Left colon (tissue), 2 donors: ENCODE measurements around the gene KIN. TPM values are rescaled to one million over a fixed set of nuclear protein-coding genes. Genes with fewer than 3 reads are reported as not detected.
"Not testable (repeated sequence)": the region's sequence is repeated elsewhere in the genome, so short reads cannot be mapped to it uniquely, and the experiment has no call there.

Experiments used
- ATAC-seq: fragments of 200-7000 bp; cut with Tn5 transposase; one replicate; pipeline ENCODE4 v1.9.1; 2020; ENCODE audit warnings: mild to moderate bottlenecking, moderate library complexity
- DNase-seq, 2 donors: peaks; one replicate each; pipeline ENCODE4 v3.0.0-alpha.2; 2020
- intact Hi-C, 2 donors: fragments of 100-400 bp; cut with DNase I in 1 of 2; cut with micrococcal nuclease in 1 of 2; formaldehyde crosslinking; loops; one replicate each; pipeline versions ENCODE4 v1.11.2 to v1.14.0; 2022; cut with DNase I, micrococcal nuclease
- total RNA-seq, 2 donors: library from RNA; stranded (reverse); fragmentation: NEBNext Ultra II Directional; extraction: Animal tissue kit (Norgen Biotek cat#: 25700); gene quantifications; one replicate each; pipeline ENCODE4 v1.2.1, GENCODE V29; 2021
- donor health status: DM: no; HTN: no; CAD: no.
- donor health status: DM: yes; HTN: yes; CAD: no.

KIN gene
- total RNA-seq, 2 donors from 2014 or later = 9.9 to 10.6 TPM

DNA sequence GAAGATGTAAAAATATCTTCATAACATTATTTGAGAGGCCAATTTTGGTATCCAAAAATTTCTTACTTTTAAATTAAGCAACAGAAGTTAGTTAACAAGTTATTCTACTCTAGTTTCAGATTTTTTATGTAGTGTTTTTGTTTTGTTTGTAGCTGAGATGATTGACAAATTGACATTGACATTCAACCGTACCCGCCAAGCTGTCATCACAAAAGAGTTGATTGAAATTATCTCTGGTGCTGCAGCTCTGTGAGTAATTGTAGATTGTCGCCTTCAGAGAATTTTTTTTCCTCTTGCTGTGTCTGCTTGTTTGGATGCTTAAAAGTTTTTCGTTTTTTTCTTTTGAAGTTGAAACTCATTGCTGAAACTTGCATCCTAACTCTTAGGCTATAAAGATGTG, 14.8 kb upstream of the KIN start:
- intact Hi-C loops = no loop called here
- ATAC-seq (no peak), DNase-seq (no peak)

DNA sequence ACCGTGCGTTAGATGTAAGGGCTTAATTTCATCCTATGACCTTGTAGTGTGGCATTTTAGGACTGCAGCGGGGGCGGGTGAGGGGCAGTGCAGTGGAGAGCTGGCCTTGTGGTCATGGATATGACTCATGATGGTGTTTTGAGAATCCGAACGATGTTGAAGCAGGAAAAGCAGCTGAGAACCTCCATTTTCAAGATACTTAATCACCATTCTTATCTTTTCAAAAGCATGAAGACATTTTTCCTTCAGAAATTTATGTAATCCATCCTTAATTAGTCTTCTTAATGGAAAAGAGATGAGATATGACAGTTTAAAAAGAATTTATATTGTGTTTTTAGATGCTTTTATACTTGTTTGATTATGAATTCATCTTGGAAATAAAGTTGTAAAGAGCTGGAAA, 9.8 kb upstream of the KIN start:
- DNase-seq (no peak), ATAC-seq (no peak)
- intact Hi-C loops = no loop called here

DNA sequence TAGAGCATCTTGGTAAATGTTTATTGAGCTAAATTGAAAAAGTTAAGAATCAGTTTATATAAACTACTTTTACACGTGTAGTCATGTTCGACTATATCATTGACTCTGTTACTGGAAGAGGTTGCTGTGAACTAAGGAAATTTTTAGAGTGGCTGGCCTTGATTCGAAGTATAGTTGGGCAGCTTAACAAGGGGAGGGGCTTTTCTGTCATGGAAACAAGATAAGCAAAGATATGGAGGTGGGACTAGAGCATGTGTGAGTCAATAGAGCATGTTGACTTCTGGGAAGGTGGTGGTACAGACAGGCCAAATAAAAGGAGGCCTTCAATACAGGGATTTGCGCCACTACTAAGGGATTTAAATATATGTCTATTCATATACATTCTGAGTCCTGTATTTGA, 7.8 kb upstream of the KIN start:
- intact Hi-C loops = no loop called here
- ATAC-seq (peak; percentile 66), DNase-seq (no peak)

DNA sequence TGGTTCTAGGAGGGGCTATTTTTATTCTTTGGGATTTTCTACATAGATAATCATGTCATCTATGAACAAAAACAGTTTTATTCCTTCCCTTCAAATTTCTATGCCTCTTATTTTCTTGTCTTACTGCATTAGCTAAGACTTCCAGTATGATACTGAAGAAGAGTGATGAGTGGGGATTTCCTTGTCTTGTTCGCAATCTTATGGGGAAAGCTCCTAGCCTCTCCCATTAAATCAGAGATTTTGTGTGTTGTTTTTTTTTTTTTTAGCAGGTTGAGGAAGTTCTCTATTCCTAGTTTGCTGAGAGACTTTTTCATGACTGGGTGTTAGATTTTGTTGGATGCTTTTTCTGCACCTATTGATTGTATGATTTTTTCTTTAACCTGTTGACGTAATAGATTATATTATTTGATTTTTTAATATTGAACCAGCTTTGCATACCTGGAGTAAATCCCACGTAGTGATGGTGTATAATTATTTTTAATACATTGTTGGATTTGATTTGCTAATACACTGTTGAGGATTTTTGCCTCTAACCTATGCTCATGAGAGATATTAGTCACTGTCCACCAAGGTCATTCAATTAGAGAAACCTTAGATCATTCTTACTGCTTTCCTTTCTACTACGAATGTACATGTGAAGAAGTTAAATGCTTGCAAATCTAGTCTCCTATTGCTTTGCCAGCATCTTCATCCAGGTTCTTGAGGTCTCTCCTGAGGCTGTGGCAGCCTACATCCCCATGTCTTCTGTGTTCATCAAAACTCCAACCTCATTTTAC, 6.6 kb upstream of the KIN start:
- intact Hi-C loops = no loop called here
- ATAC-seq = no peak

GRCh38 chr10:7792541-7792940, 4.7 kb upstream of the KIN start:
- ATAC-seq (peak; percentile 7), DNase-seq (no peak)
- intact Hi-C loops = no loop called here

More for the DNA sequence above, 6.6 kb upstream of the KIN start:
- DNase-seq = no peak

GRCh38 chr10:7789390-7789789, 1.6 kb upstream of the KIN start:
- DNase-seq (peak in 1 of 2 donors; percentile 27), ATAC-seq (no peak)
- intact Hi-C loops = no loop called here

- DNase-seq = peak; percentile 24 to 43
- ATAC-seq = peak; percentile 26
- intact Hi-C loops = no loop called here
Observed at GRCh38 chr10:7788639-7789286, 970 bp upstream of the KIN start.

GRCh38 chr10:7787150-7787856, 490 bp downstream of the KIN start:
- intact Hi-C loops = no loop called here
- no peak for DNase-seq
- peak; percentile 21 for ATAC-seq

DNA sequence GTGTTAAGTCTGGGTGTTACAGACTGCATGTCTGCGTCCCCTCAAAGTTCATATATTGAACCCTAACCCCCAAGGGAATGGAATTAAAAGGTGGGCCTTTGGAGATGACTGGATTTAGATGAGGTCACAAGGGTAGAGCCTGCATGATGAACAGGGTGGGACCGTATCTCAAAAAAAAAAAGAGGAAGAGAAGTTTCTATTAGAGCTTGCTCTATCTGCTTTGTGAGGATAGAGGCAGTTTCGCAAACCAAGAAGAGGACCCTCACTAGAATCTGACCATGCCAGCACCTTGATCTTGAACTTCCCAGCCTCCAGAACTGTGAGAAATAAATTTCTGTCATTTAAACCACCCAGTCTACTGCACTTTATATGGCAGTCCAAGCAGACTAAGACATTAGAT, 1.4 kb downstream of the KIN start:
- DNase-seq (no peak), ATAC-seq (no peak)
- intact Hi-C loops = no loop called here

GRCh38 chr10:7782194-7782593, 5.6 kb downstream of the KIN start:
- ATAC-seq, intact Hi-C loops, DNase-seq: not testable (repeated sequence)

DNA sequence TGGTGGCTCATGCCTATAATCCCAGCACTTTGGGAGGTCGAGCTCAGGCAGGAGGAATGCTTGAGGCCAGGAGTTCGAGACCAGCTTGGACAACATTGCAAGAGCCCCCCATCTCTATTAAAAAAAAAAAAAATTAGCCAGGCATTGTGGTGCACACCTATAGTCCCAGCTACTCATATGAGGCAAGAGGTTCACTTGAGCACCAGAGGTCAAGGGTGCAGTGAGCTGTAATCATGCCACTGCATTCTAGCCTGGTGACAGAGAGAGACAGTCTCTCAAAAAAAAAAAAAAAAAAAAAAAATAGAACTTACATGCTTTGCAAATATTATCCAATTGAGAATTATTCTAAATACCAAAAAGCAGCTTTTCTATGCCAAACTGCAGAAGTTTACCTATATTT, 11.0 kb downstream of the KIN start:
- intact Hi-C loops = no loop called here
- ATAC-seq = no peak
- DNase-seq = no peak

- intact Hi-C loops = no loop called here
- ATAC-seq = peak; percentile 90
- DNase-seq = peak; percentile 43 to 62
Observed at GRCh38 chr10:7773845-7774801, 13.7 kb downstream of the KIN start.

DNA sequence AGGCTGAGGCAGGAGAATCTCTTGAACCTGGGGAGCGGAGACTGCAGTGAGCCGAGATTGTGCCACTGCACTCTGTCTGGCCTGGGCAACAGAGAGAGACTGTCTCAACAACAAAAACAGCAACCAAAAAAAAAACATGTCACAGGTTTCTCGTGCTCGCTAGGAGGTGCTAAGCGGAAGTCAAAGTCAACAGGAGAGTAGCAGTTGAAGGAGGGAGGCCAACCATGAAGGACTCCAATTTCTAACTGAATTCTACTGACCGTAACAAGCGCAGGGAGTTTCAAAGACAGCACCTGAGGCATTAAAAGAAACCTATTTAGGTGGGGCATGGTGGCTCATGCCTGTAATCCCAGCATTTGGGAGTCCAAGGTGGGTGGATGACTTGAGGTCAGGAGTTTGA, 19.4 kb downstream of the KIN start:
- intact Hi-C loops = no loop called here
- ATAC-seq = no peak
- no peak for DNase-seq

GRCh38 chr10:7767209-7767608, 20.6 kb downstream of the KIN start:
- intact Hi-C loops = no loop called here
- DNase-seq (no peak), ATAC-seq (no peak)

DNA sequence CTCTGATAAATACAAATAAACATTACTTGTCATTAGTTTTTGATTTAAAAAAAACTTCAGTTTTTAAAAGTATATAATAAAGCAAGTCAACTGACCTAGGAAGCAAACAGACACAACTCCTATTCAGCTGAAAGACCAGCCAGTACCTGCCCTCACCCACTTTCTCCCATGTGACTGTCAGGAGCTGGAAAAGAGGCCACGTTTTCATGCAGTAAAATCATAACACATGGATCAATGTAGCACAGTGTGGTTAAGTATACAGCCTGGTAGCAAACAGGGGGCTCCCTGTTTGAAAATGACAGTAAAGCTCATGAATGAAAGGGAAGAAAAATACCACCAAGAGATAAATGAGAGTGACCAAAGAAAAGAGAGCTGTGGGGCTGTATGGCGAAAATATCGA, 21.6 kb downstream of the KIN start:
- ATAC-seq = no peak
- intact Hi-C loops = no loop called here
- no peak for DNase-seq

DNA sequence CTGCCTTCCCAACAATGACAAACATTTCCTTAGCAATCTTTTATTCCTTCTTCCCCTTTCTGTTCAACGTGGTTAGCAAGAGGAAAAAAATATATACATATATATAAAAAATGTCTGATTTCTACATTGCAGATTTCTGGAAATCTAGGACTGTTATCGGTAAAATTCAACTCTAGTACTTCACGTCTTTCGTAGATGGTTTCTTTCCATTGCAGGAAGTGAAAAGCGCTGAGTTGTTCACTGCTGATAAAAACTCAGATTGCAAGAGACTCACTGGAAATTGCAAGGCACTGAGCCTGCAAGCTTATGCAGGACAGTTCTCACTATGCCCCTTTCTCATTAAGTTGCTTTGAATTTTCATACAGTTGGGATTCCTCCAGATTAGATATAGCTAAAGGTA, 23.9 kb downstream of the KIN start:
- no peak for ATAC-seq
- no peak for DNase-seq
- intact Hi-C loops = no loop called here

GRCh38 chr10:7756360-7756992, 31.3 kb downstream of the KIN start:
- ATAC-seq (peak; percentile 99), DNase-seq (peak; percentile 35 to 48)
- intact Hi-C loops = no loop called here

DNA sequence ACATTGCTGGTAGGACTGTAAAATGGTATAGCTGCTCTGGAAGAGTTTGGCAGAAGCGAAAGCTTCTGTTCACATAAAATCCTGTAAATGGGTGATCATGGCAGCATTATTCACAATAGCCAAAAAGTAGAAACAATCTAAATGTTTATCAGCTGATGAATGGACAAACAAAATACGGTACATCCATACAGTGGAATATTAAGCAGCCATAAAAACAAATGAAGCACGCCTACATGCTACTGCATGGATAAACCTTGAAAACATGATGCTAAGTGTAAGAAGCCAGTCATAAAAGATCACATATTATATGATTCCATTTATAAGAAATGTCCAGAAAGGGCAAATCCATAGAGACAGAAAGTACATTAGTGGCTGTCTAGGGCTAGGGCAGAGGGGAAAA, 32.7 kb downstream of the KIN start:
- DNase-seq = no peak
- no peak for ATAC-seq
- intact Hi-C loops = no loop called here

DNA sequence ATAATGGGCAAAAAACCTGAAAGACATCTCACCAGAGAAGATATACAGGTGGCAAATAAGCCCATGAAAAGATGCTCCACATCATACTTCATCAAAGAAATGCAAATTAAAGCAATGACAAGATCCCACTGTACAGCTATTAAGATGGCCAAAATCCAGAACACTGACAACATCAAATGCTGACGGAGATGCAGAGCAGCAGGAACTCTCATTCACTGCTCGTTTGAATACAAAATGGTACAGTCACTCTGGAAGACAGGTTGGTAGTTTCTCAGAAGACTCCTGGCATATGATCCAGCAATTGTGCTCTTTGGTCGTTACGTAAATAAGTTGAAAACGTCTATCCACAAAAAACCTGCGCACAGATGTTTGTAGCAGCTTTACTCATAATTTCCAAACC, 35.5 kb downstream of the KIN start:
- DNase-seq (no peak), ATAC-seq (no peak)
- intact Hi-C loops = no loop called here
